Urinary bladder (tissue), 4 donors: Measurements from ENCODE around the gene WNT7B. TPM values are rescaled to one million over a fixed set of nuclear protein-coding genes. Genes with fewer than 3 reads are reported as not detected.

Experiments used
- DNase-seq: peaks from one replicate; pipeline ENCODE4 v3.0.0-alpha.2; 2015; ENCODE audit errors: extremely low spot score
- H3K27ac ChIP-seq: one replicate; pipeline ENCODE4 v1.5.1; 2013; ENCODE audit warnings: low read depth, mild to moderate bottlenecking, moderate library complexity
- H3K36me3 ChIP-seq: one replicate; pipeline ENCODE4 v1.6.1; 2013; ENCODE audit warnings: mild to moderate bottlenecking, moderate library complexity; ENCODE audit not compliant: insufficient read depth
- H3K4me1 ChIP-seq: one replicate; pipeline ENCODE4 v1.6.1; 2013; ENCODE audit warnings: mild to moderate bottlenecking, moderate library complexity; ENCODE audit not compliant: insufficient read depth
- H3K4me3 ChIP-seq: one replicate; pipeline ENCODE4 v1.5.1; 2013; ENCODE audit warnings: low read depth, low read length
- WGBS: extraction: QIAGEN DNeasy Blood & Tissue Kit; methylation state at CpG from one replicate; pipeline ENCODE4 v1.1.7; 2013; 5-methylcytosine and 5-hydroxymethylcytosine counted together
- polyA plus RNA-seq: library from polyadenylated mRNA; stranded (reverse); fragments of 200-250 nt; gene quantifications from one replicate; pipeline ENCODE4 v1.2.3, GENCODE V29; 2013
- total RNA-seq: library from RNA; depleted of rRNA; stranded (reverse); fragments of >200 nt; gene quantifications from one replicate; pipeline ENCODE4 v1.2.3, GENCODE V29; 2014
- donor health status: healthy with polysubstance abuse.
- donor health status: healthy.

The WNT7B gene
- total and polyA plus RNA-seq, 2 donors: 3.1 to 4.1 TPM

DNA sequence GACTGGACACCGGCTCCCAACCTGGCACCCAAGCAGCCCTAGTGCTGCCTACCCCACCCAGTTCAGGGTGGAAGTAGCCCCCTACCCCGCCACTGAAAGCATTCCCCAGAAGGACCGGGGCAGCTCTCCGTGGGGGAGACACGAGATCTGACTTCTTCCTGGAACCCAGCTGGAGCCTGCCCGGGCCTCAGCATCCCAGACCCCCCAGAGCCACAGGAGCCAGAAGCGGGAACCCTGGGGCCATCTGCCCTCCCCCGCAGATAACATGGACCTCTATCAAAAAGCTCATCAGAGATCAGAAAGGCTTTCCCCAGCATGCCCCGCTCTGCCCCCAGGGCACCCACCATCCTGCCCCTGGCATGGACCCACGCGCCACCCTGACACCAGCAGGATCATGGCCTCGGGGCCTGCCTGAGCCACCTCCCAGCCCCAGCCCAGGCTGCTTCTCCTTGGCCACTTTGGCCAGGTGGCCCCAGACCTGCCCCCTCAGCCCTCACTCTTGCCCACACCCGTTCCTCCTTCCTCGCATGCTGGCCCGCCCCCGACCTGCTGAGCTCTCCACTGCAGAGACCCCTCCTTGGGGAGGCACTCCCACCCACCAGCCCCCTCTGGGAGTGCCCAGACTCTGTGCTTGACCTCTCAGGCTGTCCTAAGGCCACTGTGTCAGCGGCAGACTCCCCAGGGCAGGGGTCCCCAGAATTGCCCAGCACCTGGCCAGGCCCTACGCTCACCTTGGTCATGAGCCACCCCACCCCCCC lies 17.1 kb downstream of the WNT7B start:
- no peak overlapping the region for H3K4me3 ChIP-seq
- no peaks in the 10 kb centered on the region for H3K4me1 ChIP-seq
- WGBS: 81% methylated on average over 18 of the region's 18 CpGs
- H3K36me3 ChIP-seq: no peaks in the 10 kb centered on the region
- DNase-seq: no peak
- H3K27ac ChIP-seq: no peak overlapping the region

DNA sequence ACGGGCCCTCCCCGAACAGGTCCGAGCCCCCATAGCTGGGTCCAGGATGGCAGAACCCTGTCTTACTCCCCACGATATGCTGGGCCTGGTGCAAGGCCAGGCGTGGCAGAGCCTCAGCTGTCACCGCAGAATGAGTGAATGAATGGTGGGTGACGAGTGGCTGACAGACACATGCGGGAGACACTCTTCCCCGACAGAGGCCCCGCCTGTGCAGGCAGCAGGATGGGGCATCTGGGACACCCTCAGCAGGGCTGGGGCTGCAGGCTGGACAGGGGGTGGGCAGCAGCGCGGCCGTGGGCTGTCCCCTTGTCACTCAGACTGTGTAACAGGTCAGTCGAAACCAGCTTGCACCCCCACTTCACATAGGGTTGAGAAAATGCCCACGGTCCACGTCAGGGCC lies 18.0 kb downstream of the WNT7B start:
- Histone ChIP-seq H3K36me3 (no peaks in the 10 kb centered on the region), H3K4me1 (no peaks in the 10 kb centered on the region), H3K4me3 (no peak overlapping the region), H3K27ac (no peak overlapping the region)
- DNase-seq: no peak
- WGBS: 82% methylated on average over 16 of the region's 16 CpGs

DNA sequence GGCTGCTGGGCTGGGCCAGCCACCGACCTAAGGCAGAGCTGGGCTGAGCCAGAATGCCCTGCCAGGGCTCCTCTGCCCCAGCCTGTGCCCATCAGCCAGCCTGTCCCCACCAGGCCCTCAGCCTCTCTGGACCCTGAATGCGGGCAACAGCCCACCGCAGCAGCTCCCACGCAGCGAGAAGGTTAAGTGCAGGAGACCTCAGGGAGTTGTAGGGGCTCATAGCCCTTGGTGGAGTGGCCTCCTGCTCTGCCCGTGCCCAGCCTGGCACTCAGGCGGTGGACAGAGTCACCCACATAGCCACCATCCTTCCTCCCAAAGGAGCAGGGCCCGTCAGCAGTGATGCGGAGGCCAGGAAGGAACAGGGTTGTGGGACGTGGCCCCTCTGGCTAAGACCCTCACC lies 19.1 kb downstream of the WNT7B start:
- no peak for DNase-seq
- Histone ChIP-seq H3K4me3 (no peak overlapping the region), H3K36me3 (no peaks in the 10 kb centered on the region), H3K27ac (no peak overlapping the region), H3K4me1 (no peaks in the 10 kb centered on the region)
- WGBS: 92% methylated on average over 10 of the region's 10 CpGs

DNA sequence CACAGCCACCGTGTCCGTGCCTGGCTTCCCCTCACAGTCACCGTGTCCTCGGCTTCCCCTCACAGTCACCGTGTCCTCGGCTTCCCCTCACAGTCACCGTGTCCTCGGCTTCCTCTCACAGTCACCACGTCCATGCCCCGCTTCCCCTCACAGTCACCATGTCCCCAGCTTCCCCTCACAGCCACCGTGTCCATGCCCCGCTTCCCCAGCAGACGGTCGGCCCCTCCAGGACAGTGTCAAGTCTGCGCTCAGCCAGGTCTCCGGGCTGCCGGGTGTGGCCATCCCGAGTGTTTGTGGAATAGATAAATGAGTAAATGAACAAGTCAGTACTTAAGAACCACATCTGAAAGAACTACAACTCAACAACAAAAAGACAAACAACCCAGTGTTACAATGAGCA lies 23.8 kb downstream of the WNT7B start:
- Histone ChIP-seq H3K4me3 (no peak overlapping the region), H3K4me1 (no peaks in the 10 kb centered on the region), H3K36me3 (no peaks in the 10 kb centered on the region), H3K27ac (no peak overlapping the region)
- WGBS: 75% methylated on average over 18 of the region's 18 CpGs
- DNase-seq: no peak

DNA sequence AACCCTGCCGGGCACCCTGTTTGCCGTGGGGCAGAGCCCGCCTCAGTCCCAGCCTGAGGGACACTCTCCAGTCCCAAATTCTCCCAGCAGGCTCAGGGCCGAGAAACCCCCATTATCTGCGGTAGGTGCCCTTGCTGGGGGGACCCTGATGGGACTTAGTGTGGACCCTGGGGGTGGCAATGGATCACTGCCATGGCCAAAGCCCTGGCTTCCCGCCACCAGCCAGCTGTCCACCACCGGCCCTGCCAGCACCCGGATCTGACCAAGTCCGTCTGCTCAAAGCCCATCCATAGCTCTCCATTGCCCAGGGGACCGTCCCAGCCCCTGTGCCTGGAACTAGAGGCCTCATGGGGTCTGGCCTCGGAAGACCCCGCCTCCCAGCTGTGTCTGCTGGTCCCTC lies 24.4 kb downstream of the WNT7B start:
- DNase-seq: no peak
- WGBS: 69% methylated on average over 12 of the region's 12 CpGs
- no peak overlapping the region for H3K27ac ChIP-seq
- H3K4me3 ChIP-seq: no peak overlapping the region
- no peaks in the 10 kb centered on the region for H3K4me1 ChIP-seq
- no peaks in the 10 kb centered on the region for H3K36me3 ChIP-seq

DNA sequence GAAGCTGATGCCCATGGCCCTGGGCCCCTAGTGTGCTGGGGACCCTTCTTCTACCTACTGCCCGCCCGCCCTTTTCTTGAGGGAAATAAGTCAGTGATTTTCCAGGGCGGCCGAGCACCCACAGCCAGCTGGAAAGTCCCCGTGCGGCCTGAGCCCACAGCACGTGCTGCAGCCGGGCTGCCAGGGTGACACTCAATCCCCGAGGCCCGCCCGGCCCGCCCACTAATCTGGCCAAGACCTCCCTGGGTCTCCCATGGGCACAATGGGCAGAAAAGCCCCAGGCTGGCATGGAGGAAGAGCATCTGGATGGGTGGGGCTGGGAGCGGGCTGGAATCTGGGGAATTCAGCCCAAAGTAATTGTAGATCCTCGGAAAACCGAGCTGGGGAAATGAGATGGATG lies 24.8 kb downstream of the WNT7B start:
- H3K27ac ChIP-seq: no peak overlapping the region
- WGBS: 73% methylated on average over 15 of the region's 15 CpGs
- no peak for DNase-seq
- H3K4me3 ChIP-seq: no peak overlapping the region
- no peaks in the 10 kb centered on the region for H3K36me3 ChIP-seq
- H3K4me1 ChIP-seq: no peaks in the 10 kb centered on the region

DNA sequence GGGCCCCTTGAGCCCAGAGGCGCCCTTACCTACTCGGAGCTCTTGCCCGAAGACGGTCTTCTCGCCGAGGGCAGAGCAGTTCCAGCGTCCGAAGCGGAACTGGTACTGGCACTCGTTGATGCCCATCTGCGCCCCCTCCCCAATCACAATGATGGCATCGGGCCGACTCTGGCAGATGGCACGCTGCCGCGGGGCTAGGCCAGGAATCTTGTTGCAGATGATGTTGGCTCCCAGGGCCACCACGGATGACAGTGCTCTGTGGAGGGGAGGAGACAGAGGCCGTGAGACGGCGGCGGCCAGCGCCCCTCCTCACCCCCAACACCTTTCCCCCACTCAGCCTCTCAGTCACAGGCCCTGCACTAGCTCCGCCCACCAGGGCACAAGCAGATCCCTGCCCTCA lies 27.1 kb downstream of the WNT7B start:
- Histone ChIP-seq H3K4me1 (no peaks in the 10 kb centered on the region), H3K27ac (no peak overlapping the region), H3K4me3 (no peak overlapping the region), H3K36me3 (no peaks in the 10 kb centered on the region)
- no peak for DNase-seq
- WGBS: 92% methylated on average over 23 of the region's 23 CpGs

DNA sequence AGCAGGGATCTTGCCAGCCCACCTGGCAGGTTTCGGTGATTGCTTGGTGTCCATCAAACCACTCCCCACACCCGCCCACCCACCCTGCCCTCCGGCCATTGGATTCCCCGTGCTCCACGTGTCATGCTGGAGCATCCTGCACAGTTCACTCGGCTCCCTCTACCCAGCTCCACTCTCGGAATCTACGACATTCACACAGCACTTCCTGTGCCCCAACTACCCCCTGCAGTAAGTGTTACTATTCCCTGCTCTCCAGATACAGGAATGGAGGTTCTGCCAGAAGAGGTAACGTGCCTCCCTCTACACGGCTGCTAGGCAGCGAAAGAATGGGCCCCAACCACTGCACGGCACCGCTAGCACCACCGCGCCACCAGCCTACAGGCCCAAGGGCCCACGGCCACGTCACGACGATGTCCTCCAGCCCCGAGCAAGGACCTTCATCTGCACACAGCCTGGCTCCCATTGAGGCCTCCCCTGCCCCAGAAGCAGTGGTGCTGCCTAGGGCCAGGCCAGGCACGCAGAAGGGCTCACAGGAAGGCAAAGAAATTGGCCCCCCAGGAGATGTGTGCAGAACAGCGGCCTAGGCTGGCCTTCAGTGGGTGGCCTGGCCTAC lies 27.6 kb downstream of the WNT7B start:
- DNase-seq: no peak
- no peaks in the 10 kb centered on the region for H3K4me1 ChIP-seq
- no peaks in the 10 kb centered on the region for H3K36me3 ChIP-seq
- WGBS: 89% methylated on average over 22 of the region's 22 CpGs
- no peak overlapping the region for H3K4me3 ChIP-seq
- H3K27ac ChIP-seq: no peak overlapping the region

DNA sequence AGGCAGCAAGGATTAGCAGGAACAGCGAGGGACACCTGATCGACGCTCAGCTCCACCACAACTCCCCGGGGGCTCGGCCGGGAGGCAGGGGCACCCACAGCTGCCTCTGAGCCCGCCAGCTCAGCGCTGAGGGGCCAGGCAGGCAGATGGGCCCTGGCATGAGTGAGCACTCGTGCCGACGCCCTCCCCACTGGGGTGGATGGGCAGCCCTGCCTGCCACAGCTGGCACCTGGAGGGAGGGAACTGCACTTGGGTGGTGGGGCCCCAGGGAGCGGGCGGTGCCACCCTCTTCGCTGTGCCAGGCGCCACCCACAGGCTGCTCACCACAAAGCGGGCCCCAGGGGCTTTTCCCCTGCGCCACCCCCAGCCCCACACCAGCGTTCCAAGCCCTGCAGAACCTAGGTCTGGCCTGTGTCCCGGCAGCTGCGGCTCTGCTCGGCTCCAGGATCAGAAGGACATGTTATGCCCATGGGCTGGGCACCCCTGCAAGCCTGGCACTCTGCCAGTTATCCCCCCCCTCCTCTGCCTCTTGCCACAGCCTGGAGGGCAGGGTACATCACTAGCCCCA lies 28.8 kb downstream of the WNT7B start:
- H3K36me3 ChIP-seq: no peaks in the 10 kb centered on the region
- no peaks in the 10 kb centered on the region for H3K4me1 ChIP-seq
- no peak overlapping the region for H3K4me3 ChIP-seq
- DNase-seq: no peak
- 78% methylated on average over 21 of the region's 21 CpGs for WGBS
- H3K27ac ChIP-seq: no peak overlapping the region

DNA sequence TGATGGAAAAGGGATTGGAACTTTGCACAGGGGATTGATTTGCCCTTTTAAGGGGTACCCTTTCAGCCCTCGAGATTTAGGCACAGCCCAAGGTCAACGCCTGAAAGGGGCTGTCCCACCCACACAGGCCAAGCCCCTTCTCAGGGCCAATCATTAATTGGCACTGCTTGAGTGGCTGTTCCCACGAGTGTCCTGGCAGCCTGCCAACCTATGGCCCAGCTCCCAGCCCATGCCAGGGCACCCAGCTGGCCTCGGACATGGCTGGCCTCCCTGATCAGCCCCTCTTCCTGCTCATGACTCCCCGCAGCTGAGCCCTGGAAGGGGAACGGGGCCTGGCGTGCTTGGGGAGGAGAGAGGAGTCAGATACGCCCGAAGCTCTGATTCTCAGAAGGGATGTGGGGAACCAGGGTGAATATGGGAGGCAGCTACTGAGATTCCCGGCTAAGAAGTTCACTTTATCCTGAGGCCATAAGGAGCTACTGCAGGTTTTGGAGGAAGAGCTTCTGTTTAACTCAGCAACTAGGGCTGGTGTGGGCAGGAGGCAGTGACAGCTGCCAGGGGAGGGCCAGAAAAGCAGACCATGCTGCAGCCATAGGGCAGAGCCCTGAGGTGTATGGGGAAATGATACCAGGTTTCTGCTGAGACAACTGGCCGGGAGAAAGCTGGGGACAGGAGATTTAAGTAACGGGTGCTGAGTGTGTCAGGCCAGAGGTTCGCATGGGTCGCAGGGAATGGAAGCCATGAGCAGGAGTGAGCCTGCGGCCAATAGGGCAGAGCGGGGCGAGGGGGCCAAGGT lies 30.0 kb downstream of the WNT7B start:
- Histone ChIP-seq H3K4me1 (no peaks in the 10 kb centered on the region), H3K27ac (no peak overlapping the region), H3K36me3 (no peaks in the 10 kb centered on the region), H3K4me3 (no peak overlapping the region)
- WGBS: 76% methylated on average over 17 of the region's 17 CpGs
- no peak for DNase-seq

DNA sequence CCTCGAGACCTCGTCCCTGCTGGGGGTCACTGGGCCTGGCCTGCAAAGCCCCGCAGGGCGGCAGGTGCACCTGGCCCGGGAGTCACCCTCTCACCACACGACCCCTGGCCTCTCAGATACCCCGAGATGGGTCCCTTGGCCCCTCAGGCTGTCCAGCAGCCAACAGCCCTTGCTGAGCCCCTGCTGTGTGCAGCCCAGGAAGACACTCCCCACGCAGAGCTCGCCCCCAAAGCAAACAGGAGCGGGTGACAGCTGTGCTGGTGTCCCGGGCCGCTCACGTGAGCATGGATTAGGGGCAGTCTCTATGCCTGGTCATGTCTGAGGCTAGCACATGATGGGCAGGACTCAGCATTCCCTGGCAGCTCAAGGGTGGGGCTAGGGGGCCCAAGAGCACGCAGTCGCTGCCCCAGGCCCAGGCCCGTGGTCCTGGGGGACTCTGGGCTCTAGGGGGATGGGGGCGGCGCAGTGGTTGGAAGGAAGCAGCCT lies 31.3 kb downstream of the WNT7B start:
- 81% methylated on average over 18 of the region's 18 CpGs for WGBS
- H3K27ac ChIP-seq: no peak overlapping the region
- H3K36me3 ChIP-seq: no peaks in the 10 kb centered on the region
- DNase-seq: no peak
- no peak overlapping the region for H3K4me3 ChIP-seq
- no peaks in the 10 kb centered on the region for H3K4me1 ChIP-seq

DNA sequence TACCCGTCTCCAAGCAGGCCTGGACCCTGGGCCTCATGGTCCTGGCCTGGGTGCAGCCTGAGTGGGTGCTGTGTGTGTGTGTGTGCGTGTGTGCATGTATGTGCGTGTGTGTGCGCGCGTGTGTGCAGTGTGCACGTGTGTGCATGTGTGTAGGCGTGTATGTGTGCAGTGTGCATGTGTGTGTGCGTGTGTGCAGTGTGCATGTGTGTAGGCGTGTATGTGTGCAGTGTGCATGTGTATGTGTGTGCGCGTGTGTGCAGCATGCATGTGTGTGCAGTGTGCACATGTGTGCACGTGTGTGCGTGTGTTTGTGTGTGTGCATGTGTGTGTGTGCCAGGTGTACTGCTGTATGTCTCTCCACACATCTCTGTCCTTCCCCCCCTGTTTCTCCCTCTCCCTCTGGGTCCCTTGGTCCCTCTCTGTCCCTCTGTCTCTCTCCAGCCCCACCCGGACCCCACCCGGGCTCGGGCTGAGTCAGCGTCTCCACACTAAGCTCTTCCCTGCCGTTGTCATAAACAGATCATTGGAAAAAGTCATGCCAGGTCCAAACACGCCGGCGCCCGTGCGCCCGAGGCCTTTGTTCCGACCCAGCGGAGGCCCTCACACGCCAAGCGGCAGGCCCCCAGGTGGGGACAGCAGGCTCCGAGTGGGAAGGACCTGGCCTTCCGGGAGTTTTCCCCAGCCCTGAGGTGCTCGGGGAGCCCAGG lies 34.0 kb downstream of the WNT7B start:
- Histone ChIP-seq H3K27ac (no peak overlapping the region), H3K4me1 (no peaks in the 10 kb centered on the region), H3K36me3 (no peaks in the 10 kb centered on the region), H3K4me3 (no peak overlapping the region)
- no peak for DNase-seq
- WGBS: 65% methylated on average over 32 of the region's 32 CpGs

DNA sequence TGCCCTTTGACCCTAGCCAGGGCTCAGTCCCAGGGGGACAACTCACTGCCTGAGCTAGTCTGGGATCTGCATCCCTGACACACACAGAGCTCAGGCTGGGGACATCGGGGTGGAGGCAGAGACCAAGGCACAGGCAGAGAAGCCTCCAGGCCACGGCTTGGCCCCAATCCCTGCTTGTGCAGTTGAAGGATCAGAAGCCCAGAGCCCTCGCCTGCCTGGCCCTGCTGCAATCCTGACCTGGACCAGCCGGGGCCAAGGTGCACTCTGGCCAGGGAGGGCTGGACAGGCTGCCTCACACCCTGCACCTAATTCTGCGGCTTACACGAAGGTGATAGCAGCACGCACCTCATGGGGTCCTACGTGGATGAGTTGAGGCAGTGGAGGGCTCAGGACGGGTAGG lies 34.6 kb downstream of the WNT7B start:
- Histone ChIP-seq H3K4me3 (no peak overlapping the region), H3K4me1 (no peaks in the 10 kb centered on the region), H3K27ac (no peak overlapping the region), H3K36me3 (no peaks in the 10 kb centered on the region)
- no peak for DNase-seq
- 83% methylated on average over 9 of the region's 9 CpGs for WGBS
